HEK293T (cell line): Measurements from ENCODE around the gene ZIC3.

Source experiments
- ARNT ChIP-seq: fragments of 450-650 bp; IDR thresholded peaks from 2 replicates; pipeline ENCODE4 v1.6.1; 2017; ENCODE audit warnings: mild to moderate bottlenecking
- BHLHE40 ChIP-seq: fragments of 450-650 bp; IDR thresholded peaks from 2 replicates; pipeline ENCODE4 v1.6.1; 2016; ENCODE audit warnings: mild to moderate bottlenecking, moderate library complexity, borderline replicate concordance
- ELF4 ChIP-seq: fragments of 450-650 bp; IDR thresholded peaks from 2 replicates; pipeline ENCODE4 v1.6.1; 2017; ENCODE audit warnings: antibody characterized with exemption
- FOXA1 ChIP-seq: fragments of 450-650 bp; IDR thresholded peaks from 2 replicates; pipeline ENCODE4 v1.6.1; 2016; ENCODE audit warnings: mild to moderate bottlenecking
- FOXK2 ChIP-seq: fragments of 450-650 bp; IDR thresholded peaks from 2 replicates; pipeline ENCODE4 v1.6.1; 2016; ENCODE audit warnings: mild to moderate bottlenecking
- FOXM1 ChIP-seq: fragments of 450-650 bp; IDR thresholded peaks from 2 replicates; pipeline ENCODE4 v1.6.1; 2017; ENCODE audit warnings: mild to moderate bottlenecking, borderline replicate concordance
- HDGF ChIP-seq: fragments of 450-650 bp; IDR thresholded peaks from 2 replicates; pipeline ENCODE4 v1.6.1; 2017; ENCODE audit warnings: antibody characterized with exemption, borderline replicate concordance
- L3MBTL2 ChIP-seq: fragments of 450-650 bp; conservative IDR thresholded peaks from 2 replicates; pipeline ENCODE4 v1.6.1; 2016; ENCODE audit warnings: mild to moderate bottlenecking
- NFRKB ChIP-seq: fragments of 450-650 bp; IDR thresholded peaks from 2 replicates; pipeline ENCODE4 v1.6.1; 2016; ENCODE audit warnings: mild to moderate bottlenecking, moderate library complexity
- SP1 ChIP-seq: fragments of 450-650 bp; IDR thresholded peaks from 2 replicates; pipeline ENCODE4 v1.6.1; 2017
- SUZ12 ChIP-seq: fragments of 450-650 bp; IDR thresholded peaks from 2 replicates; pipeline ENCODE4 v1.6.1; 2016; ENCODE audit warnings: mild to moderate bottlenecking
- TARDBP ChIP-seq: fragments of 450-650 bp; IDR thresholded peaks from 2 replicates; pipeline ENCODE4 v1.6.1; 2016

DNA sequence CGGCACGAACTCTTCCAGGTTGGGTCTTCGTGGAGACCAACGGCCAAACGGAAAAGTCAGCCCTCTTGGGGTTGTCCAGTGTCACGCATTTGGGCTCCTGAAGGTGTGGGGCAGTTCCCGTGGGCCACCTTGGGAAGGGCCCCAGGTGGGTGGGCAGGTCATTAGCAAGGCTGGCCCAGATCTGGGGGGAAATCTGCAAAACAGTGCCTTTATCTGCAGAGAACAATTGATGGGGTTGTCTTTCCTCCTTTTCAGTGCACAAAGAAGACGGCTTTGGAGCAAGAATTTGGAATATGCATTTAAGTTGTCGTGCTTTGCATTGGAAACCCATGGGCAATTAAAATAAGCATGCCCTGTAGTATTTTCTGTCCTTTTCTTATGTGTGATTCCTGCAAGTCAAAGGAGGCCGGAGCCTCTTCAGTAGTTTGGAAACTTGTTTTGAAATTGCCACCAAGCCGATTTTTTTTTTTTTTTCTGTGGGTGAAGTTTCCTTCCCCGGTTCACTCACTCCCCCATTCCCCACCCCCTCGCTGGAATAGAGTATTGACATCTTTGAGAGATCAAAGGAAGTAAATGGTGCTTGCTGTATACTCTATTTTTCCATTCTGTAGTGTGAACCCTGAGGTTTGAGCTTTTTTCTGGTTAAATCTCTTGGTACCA, 9.8 kb downstream of the ZIC3 start:
- TF ChIP-seq FOXM1, result no peak
- TF ChIP-seq TARDBP, result no peak
- no peak for TF ChIP-seq SUZ12
- no peak for TF ChIP-seq ARNT
- TF ChIP-seq SP1, result no peak
- no peak for TF ChIP-seq FOXK2
- no peak for TF ChIP-seq FOXA1
- TF ChIP-seq NFRKB, result no peak
- no peak for TF ChIP-seq L3MBTL2
- no peak for TF ChIP-seq ELF4
- TF ChIP-seq HDGF, result no peak
- TF ChIP-seq BHLHE40, result no peak
